GM23338 (cell line): ENCODE results near the gene KLF9.

Source experiments
- EZH2phosphoT487 ChIP-seq: fragments of 200-600 bp; sonication (generic); IDR thresholded peaks from one replicate; pipeline ENCODE4 v1.8.1; 2018; ENCODE audit warnings: antibody characterized with exemption; ENCODE audit not compliant: unreplicated experiment
- NANOG ChIP-seq: IDR thresholded peaks from 2 replicates; pipeline ENCODE4 v1.6.1; 2016; ENCODE audit warnings: antibody characterized with exemption, borderline replicate concordance
- POLR2AphosphoS5 ChIP-seq: IDR thresholded peaks from 2 replicates; pipeline ENCODE4 v1.6.1; 2016; ENCODE audit warnings: antibody characterized with exemption, low read depth
- REST ChIP-seq: IDR thresholded peaks from one replicate; pipeline ENCODE4 v1.6.1; 2018; ENCODE audit warnings: antibody characterized with exemption; ENCODE audit not compliant: unreplicated experiment
- TF ChIP-seq, protein P1 (sequence below), 2 experiments: fragments of 200-600 bp in 1 of 2; sonication (generic) in 1 of 2; conservative IDR thresholded peaks; 2 replicates each; pipeline versions ENCODE4 v1.5.1 to v1.6.1; 2016 to 2017; ENCODE audit warnings: antibody characterized with exemption in 2 of 2, low read depth in 2 of 2, mild to moderate bottlenecking in 2 of 2, moderate library complexity in 1 of 2

- TF ChIP-seq, protein P1, sequence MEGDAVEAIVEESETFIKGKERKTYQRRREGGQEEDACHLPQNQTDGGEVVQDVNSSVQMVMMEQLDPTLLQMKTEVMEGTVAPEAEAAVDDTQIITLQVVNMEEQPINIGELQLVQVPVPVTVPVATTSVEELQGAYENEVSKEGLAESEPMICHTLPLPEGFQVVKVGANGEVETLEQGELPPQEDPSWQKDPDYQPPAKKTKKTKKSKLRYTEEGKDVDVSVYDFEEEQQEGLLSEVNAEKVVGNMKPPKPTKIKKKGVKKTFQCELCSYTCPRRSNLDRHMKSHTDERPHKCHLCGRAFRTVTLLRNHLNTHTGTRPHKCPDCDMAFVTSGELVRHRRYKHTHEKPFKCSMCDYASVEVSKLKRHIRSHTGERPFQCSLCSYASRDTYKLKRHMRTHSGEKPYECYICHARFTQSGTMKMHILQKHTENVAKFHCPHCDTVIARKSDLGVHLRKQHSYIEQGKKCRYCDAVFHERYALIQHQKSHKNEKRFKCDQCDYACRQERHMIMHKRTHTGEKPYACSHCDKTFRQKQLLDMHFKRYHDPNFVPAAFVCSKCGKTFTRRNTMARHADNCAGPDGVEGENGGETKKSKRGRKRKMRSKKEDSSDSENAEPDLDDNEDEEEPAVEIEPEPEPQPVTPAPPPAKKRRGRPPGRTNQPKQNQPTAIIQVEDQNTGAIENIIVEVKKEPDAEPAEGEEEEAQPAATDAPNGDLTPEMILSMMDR (conservative IDR thresholded peaks at IDR 0.05; ENCODE audit: low read depth in 2 of 2) = no peak
- TF ChIP-seq EZH2phosphoT487 (no peak), REST (no peak), POLR2AphosphoS5 (no peak), NANOG (no peak)
Measured at GRCh38 chr9:70408393-70409040, 5.9 kb downstream of the KLF9 start.
